Osteocyte (in vitro differentiated cells): ENCODE data around the gene GALNS. TPM values are rescaled to one million over a fixed set of nuclear protein-coding genes. Genes with fewer than 3 reads are reported as not detected.
"Not testable (repeated sequence)": the region's sequence is repeated elsewhere in the genome, so short reads cannot be mapped to it uniquely, and the experiment has no call there.

ENCODE experiments used
- DNase-seq: peaks from one replicate; pipeline ENCODE4 v3.0.0; 2021; ENCODE audit warnings: mixed read lengths; ENCODE audit not compliant: unreplicated experiment; ENCODE audit errors: extremely low spot score
- H3K27ac Mint-ChIP-seq: one replicate; pipeline ENCODE4 v1.8.0; 2021; ENCODE audit warnings: mild to moderate bottlenecking, mixed read lengths; ENCODE audit not compliant: unreplicated experiment
- H3K27me3 Mint-ChIP-seq: one replicate; pipeline ENCODE4 v1.8.0; 2021; ENCODE audit warnings: mixed read lengths; ENCODE audit not compliant: unreplicated experiment
- H3K36me3 Mint-ChIP-seq: one replicate; pipeline ENCODE4 v1.8.0; 2021; ENCODE audit warnings: mixed read lengths; ENCODE audit not compliant: unreplicated experiment
- H3K4me1 Mint-ChIP-seq: one replicate; pipeline ENCODE4 v1.8.0; 2021; ENCODE audit warnings: mixed read lengths; ENCODE audit not compliant: unreplicated experiment
- H3K4me3 Mint-ChIP-seq: one replicate; pipeline ENCODE4 v1.8.0; 2021; ENCODE audit warnings: mild to moderate bottlenecking, moderate library complexity, mixed read lengths; ENCODE audit not compliant: unreplicated experiment
- H3K9me3 Mint-ChIP-seq: one replicate; pipeline ENCODE4 v1.8.0; 2021; ENCODE audit warnings: mixed read lengths; ENCODE audit not compliant: unreplicated experiment
- total RNA-seq: library from RNA; stranded (reverse); gene quantifications from 2 replicates; pipeline ENCODE4 v1.2.1, GENCODE V29; 2021
- TF ChIP-seq, protein P1 (sequence below): fragments of 200-600 bp; sonication (generic); IDR thresholded peaks from 2 replicates; pipeline ENCODE4 v1.5.0; 2021; ENCODE audit warnings: antibody characterized with exemption, mild to moderate bottlenecking, moderate library complexity

GALNS gene
- total RNA-seq, 1 donor from 2014 or later: 47.0 TPM

GRCh38 chr16:88826070-88826840 is 30.5 kb downstream of the GALNS start:
- no peak overlapping the region for H3K4me3 Mint-ChIP-seq

GRCh38 chr16:88825146-88825545 is 31.6 kb downstream of the GALNS start:
- no peak overlapping the region for H3K4me3 Mint-ChIP-seq
- peaks cover 5% of the 10 kb centered on the region for H3K36me3 Mint-ChIP-seq
- no peak for DNase-seq
- no peaks in the 10 kb centered on the region for H3K9me3 Mint-ChIP-seq
- no peaks in the 10 kb centered on the region for H3K4me1 Mint-ChIP-seq
- no peak overlapping the region for H3K27ac Mint-ChIP-seq
- TF ChIP-seq, protein P1, sequence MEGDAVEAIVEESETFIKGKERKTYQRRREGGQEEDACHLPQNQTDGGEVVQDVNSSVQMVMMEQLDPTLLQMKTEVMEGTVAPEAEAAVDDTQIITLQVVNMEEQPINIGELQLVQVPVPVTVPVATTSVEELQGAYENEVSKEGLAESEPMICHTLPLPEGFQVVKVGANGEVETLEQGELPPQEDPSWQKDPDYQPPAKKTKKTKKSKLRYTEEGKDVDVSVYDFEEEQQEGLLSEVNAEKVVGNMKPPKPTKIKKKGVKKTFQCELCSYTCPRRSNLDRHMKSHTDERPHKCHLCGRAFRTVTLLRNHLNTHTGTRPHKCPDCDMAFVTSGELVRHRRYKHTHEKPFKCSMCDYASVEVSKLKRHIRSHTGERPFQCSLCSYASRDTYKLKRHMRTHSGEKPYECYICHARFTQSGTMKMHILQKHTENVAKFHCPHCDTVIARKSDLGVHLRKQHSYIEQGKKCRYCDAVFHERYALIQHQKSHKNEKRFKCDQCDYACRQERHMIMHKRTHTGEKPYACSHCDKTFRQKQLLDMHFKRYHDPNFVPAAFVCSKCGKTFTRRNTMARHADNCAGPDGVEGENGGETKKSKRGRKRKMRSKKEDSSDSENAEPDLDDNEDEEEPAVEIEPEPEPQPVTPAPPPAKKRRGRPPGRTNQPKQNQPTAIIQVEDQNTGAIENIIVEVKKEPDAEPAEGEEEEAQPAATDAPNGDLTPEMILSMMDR: no peak
- H3K27me3 Mint-ChIP-seq: no peaks in the 10 kb centered on the region

More at GRCh38 chr16:88826070-88826840, 30.5 kb downstream of the GALNS start:
- Mint-ChIP-seq H3K9me3 (no peaks in the 10 kb centered on the region), H3K27ac (no peak overlapping the region), H3K4me1 (no peaks in the 10 kb centered on the region), H3K36me3 (peaks cover 5% of the 10 kb centered on the region), H3K27me3 (no peaks in the 10 kb centered on the region)
- TF ChIP-seq, protein P1: no peak
- no peak for DNase-seq

DNA sequence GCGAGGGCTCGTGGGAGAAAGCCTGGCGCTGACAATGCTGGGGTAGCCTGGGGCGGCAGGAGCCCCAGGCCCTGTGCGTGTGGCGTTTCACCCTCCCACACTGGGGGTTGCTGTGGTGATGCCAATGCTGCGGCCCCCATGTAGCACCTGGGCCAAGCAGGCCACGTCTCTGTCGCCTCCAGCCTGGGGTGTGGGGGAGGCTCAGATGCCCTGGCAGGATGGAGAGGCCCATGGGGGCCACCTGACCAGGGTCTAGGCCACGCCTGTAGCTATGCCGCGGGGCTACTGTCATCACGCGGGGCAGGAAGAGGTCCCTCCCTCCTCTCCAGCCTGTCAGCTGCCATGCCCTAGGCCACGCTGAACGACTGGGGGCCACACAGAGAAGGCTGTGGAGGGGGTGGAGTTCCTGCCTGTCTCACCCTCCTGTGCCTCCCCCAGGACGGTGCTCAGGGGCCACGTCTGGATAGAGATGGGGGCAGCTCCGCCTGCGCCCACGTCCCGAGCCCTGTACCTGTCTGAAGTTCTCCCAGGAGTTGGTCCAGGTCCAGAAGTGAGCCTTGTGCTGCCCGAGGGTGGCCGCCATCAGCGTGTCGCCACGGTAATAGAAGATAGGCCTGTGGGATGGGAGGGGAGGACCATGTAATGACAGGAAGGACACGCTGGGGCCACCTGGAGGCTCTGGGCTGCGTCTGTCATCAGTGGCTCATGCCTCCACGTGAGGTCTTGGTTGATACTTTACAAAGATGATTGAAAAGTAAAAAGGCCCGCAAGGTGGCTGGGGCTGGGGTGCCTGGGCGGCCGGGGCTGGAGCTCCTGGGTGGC is 32.3 kb downstream of the GALNS start:
- Mint-ChIP-seq H3K36me3 (peaks cover 5% of the 10 kb centered on the region), H3K9me3 (no peaks in the 10 kb centered on the region), H3K27me3 (no peaks in the 10 kb centered on the region), H3K27ac (no peak overlapping the region), H3K4me3 (no peak overlapping the region), H3K4me1 (no peaks in the 10 kb centered on the region)
- TF ChIP-seq, protein P1: no peak
- no peak for DNase-seq

- not testable (repeated sequence) for H3K4me3 Mint-ChIP-seq, H3K4me1 Mint-ChIP-seq, H3K36me3 Mint-ChIP-seq, H3K9me3 Mint-ChIP-seq, H3K27me3 Mint-ChIP-seq, H3K27ac Mint-ChIP-seq, DNase-seq
These were observed 33.1 kb downstream of the GALNS start for GRCh38 chr16:88823646-88824045.

DNA sequence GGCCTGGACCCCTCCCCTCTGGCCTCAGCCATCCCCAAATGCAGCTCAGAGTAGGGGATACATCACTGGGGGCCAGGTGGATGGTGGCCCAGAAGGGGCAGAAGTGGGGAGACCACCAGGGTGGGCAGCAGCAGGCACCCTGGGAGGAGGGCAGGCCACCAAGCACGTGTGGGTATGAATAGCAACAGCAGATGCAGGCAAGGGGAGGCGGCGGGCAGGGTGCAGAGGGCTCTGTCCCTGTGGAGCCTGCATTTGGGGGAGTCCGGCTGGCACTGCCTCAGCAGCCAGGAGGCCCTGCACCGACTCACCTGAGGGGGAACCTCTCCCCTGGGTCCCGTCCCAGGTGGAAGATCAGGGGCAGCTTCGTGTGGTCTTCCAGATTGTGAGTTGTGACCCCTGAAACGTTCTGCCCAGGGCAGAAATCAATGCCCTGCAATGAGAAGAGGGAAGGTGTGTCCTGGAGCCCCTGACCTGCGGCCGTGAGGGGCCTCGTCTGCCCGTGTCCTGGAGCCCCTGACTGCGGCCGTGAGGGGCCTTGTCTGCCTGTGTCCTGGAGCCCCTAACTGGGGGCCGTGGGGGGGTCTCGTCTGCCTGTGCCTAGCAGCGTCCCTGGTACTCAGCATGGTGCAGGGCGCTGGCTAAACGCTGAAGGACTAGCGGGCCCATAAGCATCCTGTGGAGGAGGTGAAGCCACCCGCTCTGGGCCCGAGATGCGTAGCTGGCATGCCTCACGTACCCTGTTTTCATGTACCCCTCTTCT is 34.3 kb downstream of the GALNS start:
- no peaks in the 10 kb centered on the region for H3K9me3 Mint-ChIP-seq
- TF ChIP-seq, protein P1: no peak
- H3K4me1 Mint-ChIP-seq: no peaks in the 10 kb centered on the region
- H3K36me3 Mint-ChIP-seq: peaks cover 5% of the 10 kb centered on the region
- DNase-seq: no peak
- no peak overlapping the region for H3K27ac Mint-ChIP-seq
- no peak overlapping the region for H3K4me3 Mint-ChIP-seq
- H3K27me3 Mint-ChIP-seq: no peaks in the 10 kb centered on the region
